Trophoblast cell (in vitro differentiated cells and primary cell): Measurements from ENCODE around the gene ANKAR.
"Not testable (repeated sequence)": the region's sequence is repeated elsewhere in the genome, so short reads cannot be mapped to it uniquely, and the experiment has no call there.

ENCODE experiments used
- DNase-seq, 2 donors: peaks; one replicate each; pipeline ENCODE4 v3.0.0-alpha.2; 2016
- H2AFZ ChIP-seq: 2 replicates; pipeline ENCODE4 v1.6.1; 2013; ENCODE audit warnings: low read length, moderate library complexity, mild to moderate bottlenecking; ENCODE audit not compliant: insufficient read depth, poor library complexity
- H2AK5ac ChIP-seq: 2 replicates; pipeline ENCODE4 v1.6.1; 2013; ENCODE audit warnings: mild to moderate bottlenecking, low read length
- H2BK120ac ChIP-seq: 2 replicates; pipeline ENCODE4 v1.6.1; 2013; ENCODE audit warnings: low read length, mild to moderate bottlenecking, moderate library complexity; ENCODE audit not compliant: insufficient read depth, poor library complexity
- H2BK12ac ChIP-seq: 2 replicates; pipeline ENCODE4 v1.6.1; 2013; ENCODE audit warnings: mild to moderate bottlenecking, low read length, moderate library complexity
- H2BK5ac ChIP-seq: 2 replicates; pipeline ENCODE4 v1.6.1; 2013; ENCODE audit warnings: low read length, low read depth, moderate library complexity, mild to moderate bottlenecking; ENCODE audit not compliant: poor library complexity
- H3K14ac ChIP-seq: 2 replicates; pipeline ENCODE4 v1.6.1; 2013; ENCODE audit warnings: mild to moderate bottlenecking, low read length
- H3K18ac ChIP-seq: 2 replicates; pipeline ENCODE4 v1.6.1; 2013; ENCODE audit warnings: mild to moderate bottlenecking, low read length
- H3K23ac ChIP-seq: 2 replicates; pipeline ENCODE4 v1.6.1; 2013; ENCODE audit warnings: low read length
- H3K27ac ChIP-seq: 2 replicates; pipeline ENCODE4 v1.5.1; 2013; ENCODE audit warnings: low read depth, mild to moderate bottlenecking, inconsistent platforms, low read length, moderate library complexity
- H3K27me3 ChIP-seq: 2 replicates; pipeline ENCODE4 v1.6.1; 2013; ENCODE audit warnings: inconsistent platforms, mild to moderate bottlenecking, low read length, moderate library complexity; ENCODE audit not compliant: insufficient read depth
- H3K36me3 ChIP-seq, 2 experiments: 1 replicate in 1 of 2; 2 replicates in 1 of 2; pipeline ENCODE4 v1.6.1; 2013; ENCODE audit warnings: low read length in 2 of 2, mild to moderate bottlenecking in 2 of 2, moderate library complexity in 1 of 2; ENCODE audit not compliant: insufficient read depth in 2 of 2, control insufficient read depth in 1 of 2
- H3K4ac ChIP-seq: 2 replicates; pipeline ENCODE4 v1.6.1; 2013; ENCODE audit warnings: low read depth, mild to moderate bottlenecking, low read length, moderate library complexity
- H3K4me1 ChIP-seq, 2 experiments: 1 replicate in 1 of 2; 2 replicates in 1 of 2; pipeline ENCODE4 v1.6.1; 2013; ENCODE audit warnings: low read length in 2 of 2, mild to moderate bottlenecking in 2 of 2, moderate library complexity in 1 of 2; ENCODE audit not compliant: insufficient read depth in 2 of 2, control insufficient read depth in 1 of 2
- H3K4me2 ChIP-seq: 2 replicates; pipeline ENCODE4 v1.6.1; 2013; ENCODE audit warnings: inconsistent platforms, mild to moderate bottlenecking, low read length, moderate library complexity
- H3K4me3 ChIP-seq: 2 replicates; pipeline ENCODE4 v1.5.1; 2013; ENCODE audit warnings: mild to moderate bottlenecking, low read depth, low read length, inconsistent platforms
- H3K79me1 ChIP-seq: one replicate; pipeline ENCODE4 v1.6.1; 2013; ENCODE audit warnings: low read length
- H3K79me2 ChIP-seq: 2 replicates; pipeline ENCODE4 v1.6.1; 2013; ENCODE audit warnings: low read length, mild to moderate bottlenecking; ENCODE audit not compliant: control insufficient read depth, insufficient read depth, poor library complexity
- H3K9ac ChIP-seq: 2 replicates; pipeline ENCODE4 v1.6.1; 2013; ENCODE audit warnings: mild to moderate bottlenecking, low read length
- H3K9me3 ChIP-seq: 2 replicates; pipeline ENCODE4 v1.6.1; 2013; ENCODE audit warnings: low read depth, mild to moderate bottlenecking, control low read depth, inconsistent platforms, low read length; ENCODE audit not compliant: insufficient read depth
- H4K12ac ChIP-seq: 2 replicates; pipeline ENCODE4 v1.6.1; 2013; ENCODE audit warnings: low read depth, mild to moderate bottlenecking, low read length, moderate library complexity
- H4K8ac ChIP-seq: 2 replicates; pipeline ENCODE4 v1.6.1; 2013; ENCODE audit warnings: low read depth, mild to moderate bottlenecking, low read length, moderate library complexity
- H4K91ac ChIP-seq: one replicate; pipeline ENCODE4 v1.6.1; 2013; ENCODE audit warnings: low read depth, mild to moderate bottlenecking, low read length, moderate library complexity
- WGBS: extraction: QIAGEN DNeasy Blood & Tissue Kit; methylation state at CpG from one replicate; pipeline ENCODE4 v1.1.7; 2013; ENCODE audit warnings: missing lambda C conversion rate; ENCODE audit not compliant: insufficient read length, insufficient coverage; ENCODE audit errors: extremely low coverage; 5-methylcytosine and 5-hydroxymethylcytosine counted together

ANKAR gene

GRCh38 chr2:189646521-189646920 is 27.9 kb upstream of the ANKAR start:
- no peaks in the 10 kb centered on the region for H3K36me3 ChIP-seq

GRCh38 chr2:189648846-189649509 is 25.5 kb upstream of the ANKAR start:
- Histone ChIP-seq H2BK5ac (no peak overlapping the region), H3K4me2 (no peak overlapping the region), H3K18ac (no peak overlapping the region), H3K9ac (no peak overlapping the region), H3K4me3 (no peak overlapping the region), H4K12ac (no peak overlapping the region), H2AFZ (no peak overlapping the region), H3K27ac (no peak overlapping the region), H3K4ac (no peak overlapping the region), H2BK120ac (no peak overlapping the region), H3K14ac (no peak overlapping the region), H3K36me3 (no peaks in the 10 kb centered on the region), H2BK12ac (no peak overlapping the region), H3K23ac (no peak overlapping the region), H3K4me1 (no peaks in the 10 kb centered on the region), H3K79me2 (no peaks in the 10 kb centered on the region), H3K27me3 (no peaks in the 10 kb centered on the region), H4K8ac (no peak overlapping the region), H3K9me3 (peaks cover 2% of the 10 kb centered on the region), H3K79me1 (no peaks in the 10 kb centered on the region), H4K91ac (no peak overlapping the region), H2AK5ac (no peak overlapping the region)
- no CpG with 5 or more reads among the region's 1 CpG for WGBS
- DNase-seq, result no peak

More at GRCh38 chr2:189646521-189646920, 27.9 kb upstream of the ANKAR start:
- no peak overlapping the region for H3K18ac ChIP-seq
- no peak overlapping the region for H4K8ac ChIP-seq
- no peak overlapping the region for H3K14ac ChIP-seq
- H4K12ac ChIP-seq, result no peak overlapping the region
- no peaks in the 10 kb centered on the region for H3K27me3 ChIP-seq
- no peaks in the 10 kb centered on the region for H3K4me1 ChIP-seq
- H3K27ac ChIP-seq, result no peak overlapping the region
- H3K9ac ChIP-seq, result no peak overlapping the region
- no peak overlapping the region for H3K4me3 ChIP-seq
- no peak overlapping the region for H2AK5ac ChIP-seq
- H3K79me1 ChIP-seq, result no peaks in the 10 kb centered on the region
- H2BK120ac ChIP-seq, result no peak overlapping the region
- H2BK5ac ChIP-seq, result no peak overlapping the region
- H2AFZ ChIP-seq, result no peak overlapping the region
- no peaks in the 10 kb centered on the region for H3K9me3 ChIP-seq
- no peak for DNase-seq
- no peak overlapping the region for H2BK12ac ChIP-seq
- H4K91ac ChIP-seq, result no peak overlapping the region
- H3K4me2 ChIP-seq, result no peak overlapping the region
- no peak overlapping the region for H3K23ac ChIP-seq
- H3K79me2 ChIP-seq, result no peaks in the 10 kb centered on the region
- H3K4ac ChIP-seq, result no peak overlapping the region

GRCh38 chr2:189651284-189651683 is 23.2 kb upstream of the ANKAR start:
- H3K23ac ChIP-seq, result no peak overlapping the region
- H3K4me1 ChIP-seq, result no peaks in the 10 kb centered on the region
- H3K9me3 ChIP-seq, result peaks cover 2% of the 10 kb centered on the region
- H2BK12ac ChIP-seq, result no peak overlapping the region
- H2BK5ac ChIP-seq, result no peak overlapping the region
- no peak overlapping the region for H3K9ac ChIP-seq
- no peak overlapping the region for H3K27ac ChIP-seq
- no peak overlapping the region for H4K91ac ChIP-seq
- no peaks in the 10 kb centered on the region for H3K79me1 ChIP-seq
- no peak for DNase-seq
- H4K12ac ChIP-seq, result no peak overlapping the region
- no peak overlapping the region for H3K4me3 ChIP-seq
- H3K79me2 ChIP-seq, result no peaks in the 10 kb centered on the region
- H3K14ac ChIP-seq, result no peak overlapping the region
- H3K4ac ChIP-seq, result no peak overlapping the region
- H3K4me2 ChIP-seq, result no peak overlapping the region
- no peak overlapping the region for H2BK120ac ChIP-seq
- H3K36me3 ChIP-seq, result no peaks in the 10 kb centered on the region
- no peaks in the 10 kb centered on the region for H3K27me3 ChIP-seq
- H2AK5ac ChIP-seq, result no peak overlapping the region
- no peak overlapping the region for H2AFZ ChIP-seq
- H3K18ac ChIP-seq, result no peak overlapping the region
- H4K8ac ChIP-seq, result no peak overlapping the region

DNA sequence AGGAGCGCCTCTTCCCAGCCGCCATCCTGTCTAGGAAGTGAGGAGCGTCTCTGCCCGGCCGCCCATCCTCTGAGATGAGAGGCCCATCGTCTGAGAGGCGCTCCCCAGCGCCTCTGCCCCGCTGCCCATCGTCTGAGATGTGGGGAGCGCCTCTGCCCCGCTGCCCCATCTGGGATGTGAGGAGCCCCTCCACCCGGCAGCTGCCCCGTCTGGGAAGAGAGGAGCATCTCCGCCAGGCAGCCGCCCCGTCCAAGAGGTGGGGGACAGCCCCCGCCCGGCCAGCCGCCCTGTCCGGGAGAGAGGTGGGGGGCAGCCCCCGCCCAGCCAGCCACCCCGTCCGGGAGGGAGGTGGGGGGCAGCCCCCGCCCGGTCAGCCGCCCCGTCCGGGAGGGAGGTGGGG is 21.0 kb upstream of the ANKAR start:
- H4K91ac ChIP-seq, H3K79me1 ChIP-seq, H3K27me3 ChIP-seq, H3K18ac ChIP-seq, H3K23ac ChIP-seq, H3K4me2 ChIP-seq, H3K9me3 ChIP-seq, H3K4me3 ChIP-seq, H3K9ac ChIP-seq, H2AFZ ChIP-seq, H3K4me1 ChIP-seq, H3K79me2 ChIP-seq, H4K8ac ChIP-seq, H2BK5ac ChIP-seq, H3K4ac ChIP-seq, H2BK120ac ChIP-seq, H2AK5ac ChIP-seq, H4K12ac ChIP-seq, H3K14ac ChIP-seq, H2BK12ac ChIP-seq, DNase-seq, H3K27ac ChIP-seq, H3K36me3 ChIP-seq: not testable (repeated sequence)
- no CpG with 5 or more reads among the region's 29 CpGs for WGBS
